Stimulated activated CD4-positive, alpha-beta T cell treated with anti-CD3 and anti-CD28 coated beads, Interleukin-15, amount 100 ng/mL, for 1 hour (primary cell): ENCODE data around the gene AKAP8L.

Experiments
- DNase-seq, 2 donors: peaks; one replicate each; pipeline ENCODE4 v3.0.0-alpha.2; 2020; ENCODE audit warnings: low read depth in 1 of 2, low spot score in 1 of 2

Gene AKAP8L, protein sequence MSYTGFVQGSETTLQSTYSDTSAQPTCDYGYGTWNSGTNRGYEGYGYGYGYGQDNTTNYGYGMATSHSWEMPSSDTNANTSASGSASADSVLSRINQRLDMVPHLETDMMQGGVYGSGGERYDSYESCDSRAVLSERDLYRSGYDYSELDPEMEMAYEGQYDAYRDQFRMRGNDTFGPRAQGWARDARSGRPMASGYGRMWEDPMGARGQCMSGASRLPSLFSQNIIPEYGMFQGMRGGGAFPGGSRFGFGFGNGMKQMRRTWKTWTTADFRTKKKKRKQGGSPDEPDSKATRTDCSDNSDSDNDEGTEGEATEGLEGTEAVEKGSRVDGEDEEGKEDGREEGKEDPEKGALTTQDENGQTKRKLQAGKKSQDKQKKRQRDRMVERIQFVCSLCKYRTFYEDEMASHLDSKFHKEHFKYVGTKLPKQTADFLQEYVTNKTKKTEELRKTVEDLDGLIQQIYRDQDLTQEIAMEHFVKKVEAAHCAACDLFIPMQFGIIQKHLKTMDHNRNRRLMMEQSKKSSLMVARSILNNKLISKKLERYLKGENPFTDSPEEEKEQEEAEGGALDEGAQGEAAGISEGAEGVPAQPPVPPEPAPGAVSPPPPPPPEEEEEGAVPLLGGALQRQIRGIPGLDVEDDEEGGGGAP

DNA sequence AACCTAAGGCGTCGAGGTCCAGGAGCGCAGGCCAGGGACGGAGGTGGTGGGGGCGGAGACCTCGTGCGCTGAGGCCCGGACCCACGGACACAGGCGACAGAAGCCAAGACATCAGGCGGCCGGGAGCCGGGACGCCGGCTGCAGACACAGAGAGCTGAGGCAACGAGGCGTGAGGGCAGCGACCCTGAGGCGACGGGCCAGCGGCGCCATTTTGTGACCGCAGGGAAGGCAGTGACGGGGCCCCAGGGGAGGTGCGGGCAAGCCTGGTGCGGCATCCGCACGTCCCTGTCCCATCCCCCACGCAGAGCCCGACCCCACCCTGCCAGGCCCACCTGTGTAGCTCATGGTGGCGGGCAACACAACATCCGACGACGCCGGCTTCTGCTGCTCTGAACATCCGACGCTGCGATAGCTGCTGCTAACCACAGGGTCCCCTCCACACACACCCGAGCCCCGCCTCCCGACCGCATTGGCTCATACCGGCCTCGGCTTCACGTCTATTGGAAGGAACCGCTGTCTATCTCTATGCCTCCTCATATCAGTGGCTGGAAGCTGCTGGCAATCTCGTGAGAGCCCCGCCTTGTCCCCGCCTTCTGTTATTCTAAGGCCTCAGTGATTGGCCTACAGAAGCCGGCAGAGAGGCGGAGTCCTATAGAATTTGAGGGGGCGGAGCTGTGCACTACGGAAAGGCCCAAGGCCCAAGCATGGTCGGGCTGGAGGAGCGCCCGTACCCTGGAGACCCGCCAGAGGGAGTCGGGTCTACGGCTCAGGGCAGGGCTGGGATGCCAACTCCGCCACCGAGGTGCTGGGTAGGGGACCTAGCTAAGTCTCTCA, at the start of gene AKAP8L:
TSS of gene AKAP8L (minus strand) at position 410 of the 834 bp plus-strand sequence. CDS start at position 345, 65 bp downstream.
- DNase-seq, result peak; percentile 91 to 96

DNA sequence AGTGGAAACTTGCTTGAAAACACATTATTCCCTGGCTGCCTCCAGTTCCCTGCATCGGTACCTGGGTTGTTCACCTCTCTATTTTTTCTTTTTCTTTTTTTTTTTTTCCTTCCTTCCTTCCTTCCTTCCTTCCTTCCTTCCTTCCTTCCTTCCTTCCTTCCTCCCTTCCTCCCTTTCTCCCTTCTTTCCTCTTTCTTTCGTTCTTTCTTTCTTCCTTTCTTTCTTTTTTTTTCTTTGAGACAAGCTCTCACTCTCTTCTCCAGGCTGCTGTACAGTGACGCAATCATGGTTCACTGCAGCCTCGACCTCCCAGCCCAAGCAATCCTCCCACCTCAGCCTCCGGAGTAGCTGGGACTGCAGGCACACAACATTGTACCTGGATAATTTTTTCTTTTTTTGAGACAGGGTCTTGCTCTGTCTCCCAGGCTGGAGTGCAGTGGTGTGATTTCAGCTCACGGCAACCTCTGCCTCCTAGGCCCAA, 49.0 kb upstream of the AKAP8L start:
- no peak for DNase-seq

DNA sequence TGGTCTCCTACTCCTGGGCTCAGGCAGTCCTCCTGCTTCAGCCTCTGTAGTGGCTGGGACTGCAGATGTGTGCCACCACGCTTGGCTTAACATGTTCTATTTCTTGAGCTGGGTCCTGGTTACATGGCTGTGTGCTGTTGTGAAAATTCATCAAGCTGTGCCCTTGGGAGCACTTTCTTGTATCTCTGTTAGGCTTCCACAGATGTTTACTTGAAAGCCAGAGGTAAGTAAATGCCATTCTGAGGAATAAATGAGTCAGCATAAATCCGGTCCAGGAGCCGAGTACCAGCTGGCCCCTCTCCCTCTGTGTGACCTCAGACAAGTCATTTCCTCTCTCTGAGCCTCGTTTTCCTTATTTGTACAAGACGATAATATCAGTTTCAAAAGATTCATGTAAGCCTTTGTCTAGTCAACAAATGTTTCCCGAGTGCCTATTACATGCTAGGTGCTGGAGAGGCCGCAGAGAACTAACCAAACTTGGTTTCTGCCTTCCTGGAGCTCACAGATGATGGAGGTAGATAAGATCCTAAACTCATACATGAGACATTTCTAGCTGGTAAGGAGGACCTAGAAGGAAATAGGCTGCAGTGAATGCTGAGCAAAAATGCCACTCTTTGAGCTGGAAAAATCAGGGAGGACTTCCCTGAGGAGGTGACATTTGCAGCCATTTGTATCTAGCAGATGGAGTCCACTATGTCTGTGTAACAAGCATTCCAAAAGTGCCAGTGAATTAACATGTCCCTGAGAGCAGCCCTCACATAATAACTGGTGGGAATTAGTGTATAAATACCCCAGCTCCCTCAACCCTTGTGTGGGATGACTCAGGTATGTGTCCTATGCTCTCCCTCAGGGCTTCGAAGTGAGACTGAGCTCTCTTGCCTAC, 48.3 kb upstream of the AKAP8L start:
- peak; percentile 21 to 35 for DNase-seq

DNA sequence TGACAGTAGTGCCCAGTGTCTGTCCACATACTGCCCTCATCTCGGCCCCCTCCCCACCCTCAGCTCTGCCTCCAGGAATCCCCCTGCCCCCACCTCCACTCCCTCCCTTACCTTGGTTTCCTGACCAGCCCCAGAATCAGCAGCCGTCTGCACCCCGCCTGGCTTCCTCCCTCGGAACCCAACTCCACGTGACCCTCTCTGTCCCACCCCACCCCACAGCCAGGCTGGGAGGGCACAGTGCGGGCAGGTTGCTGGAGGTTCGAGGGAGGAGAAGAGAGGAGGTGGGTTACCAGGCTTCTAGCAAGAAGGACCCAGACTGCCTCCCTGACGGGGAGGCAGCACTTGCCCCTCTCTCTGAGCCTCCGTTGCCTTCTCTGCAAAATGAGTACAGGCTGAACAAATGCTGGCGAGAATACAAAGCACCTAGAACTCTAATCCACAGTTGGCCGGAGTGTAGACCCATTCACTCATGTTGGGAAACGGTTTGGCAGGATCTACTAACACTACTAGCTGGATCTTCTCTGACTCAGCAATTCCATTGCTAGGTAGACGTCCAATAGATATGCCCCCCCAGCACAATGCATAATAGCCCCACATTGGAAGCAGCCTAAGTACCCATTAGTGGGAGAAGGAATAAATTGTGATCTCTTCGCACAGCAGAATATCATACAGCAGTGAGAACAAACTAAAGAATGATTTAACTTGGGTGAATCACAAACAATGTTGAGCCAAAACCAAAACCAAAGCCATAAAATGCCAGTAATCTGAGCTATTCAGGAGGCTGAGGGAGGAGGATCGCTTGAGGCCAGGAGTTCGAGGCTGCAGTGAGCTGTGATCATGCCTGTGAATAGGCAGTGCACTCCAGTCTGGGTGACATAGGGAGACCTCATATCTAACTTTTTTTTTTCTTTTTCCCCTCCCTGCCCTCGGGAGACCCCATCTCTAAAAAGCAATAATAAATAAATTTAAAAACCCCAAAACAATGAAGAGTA, 45.9 kb upstream of the AKAP8L start, which contains the start of gene RASAL3:
TSS of gene RASAL3 (minus strand) at position 151 of the 992 bp plus-strand sequence. CDS start 186 bp downstream, outside the sequence.
- DNase-seq, result peak; percentile 41 to 54

DNA sequence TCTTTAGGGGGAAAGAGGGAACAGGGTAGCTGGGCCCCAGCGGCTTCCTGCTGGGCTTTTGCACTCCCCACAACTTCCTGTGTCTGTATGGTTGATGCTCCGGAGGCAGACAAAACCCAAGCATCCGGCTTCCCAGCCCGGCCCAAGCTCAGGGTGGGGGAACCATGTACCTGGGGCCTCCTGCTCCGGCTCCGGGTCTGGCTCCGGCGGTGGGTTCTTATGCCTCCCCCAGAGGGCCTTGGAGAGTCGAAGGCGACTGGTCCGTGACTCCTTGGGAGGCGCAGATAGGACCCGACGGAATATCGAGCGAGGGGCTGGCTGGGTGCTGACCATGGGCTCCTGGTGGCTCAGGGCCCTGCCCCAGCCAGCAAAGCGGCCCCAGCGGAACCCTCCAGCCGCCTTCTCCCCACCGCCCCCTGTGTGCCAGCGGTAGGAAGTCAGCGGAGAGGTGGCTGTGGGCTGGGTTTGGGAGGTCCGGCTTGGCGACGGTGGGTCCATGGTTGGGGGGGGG, 45.1 kb upstream of the AKAP8L start:
- peak; percentile 52 to 65 for DNase-seq

DNA sequence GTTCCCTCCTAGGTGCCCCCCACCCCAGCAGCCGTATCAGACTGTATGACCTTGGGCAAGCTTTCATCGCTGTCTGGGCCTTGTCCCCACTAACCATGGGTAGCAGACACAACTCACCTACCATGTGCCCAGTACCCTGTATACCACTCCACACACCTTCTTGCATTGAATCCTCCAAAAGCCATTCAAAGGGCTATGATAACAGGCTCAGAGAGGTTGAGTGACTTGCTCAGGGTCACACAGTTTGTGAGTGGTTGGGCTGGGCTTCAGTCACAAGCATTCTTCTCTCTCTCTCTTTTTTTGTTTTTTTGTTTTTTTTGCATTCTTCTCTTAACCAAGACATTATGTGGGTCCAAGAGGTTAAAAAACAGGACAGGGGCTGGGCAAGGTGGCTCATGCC, 42.9 kb upstream of the AKAP8L start:
- no peak for DNase-seq

DNA sequence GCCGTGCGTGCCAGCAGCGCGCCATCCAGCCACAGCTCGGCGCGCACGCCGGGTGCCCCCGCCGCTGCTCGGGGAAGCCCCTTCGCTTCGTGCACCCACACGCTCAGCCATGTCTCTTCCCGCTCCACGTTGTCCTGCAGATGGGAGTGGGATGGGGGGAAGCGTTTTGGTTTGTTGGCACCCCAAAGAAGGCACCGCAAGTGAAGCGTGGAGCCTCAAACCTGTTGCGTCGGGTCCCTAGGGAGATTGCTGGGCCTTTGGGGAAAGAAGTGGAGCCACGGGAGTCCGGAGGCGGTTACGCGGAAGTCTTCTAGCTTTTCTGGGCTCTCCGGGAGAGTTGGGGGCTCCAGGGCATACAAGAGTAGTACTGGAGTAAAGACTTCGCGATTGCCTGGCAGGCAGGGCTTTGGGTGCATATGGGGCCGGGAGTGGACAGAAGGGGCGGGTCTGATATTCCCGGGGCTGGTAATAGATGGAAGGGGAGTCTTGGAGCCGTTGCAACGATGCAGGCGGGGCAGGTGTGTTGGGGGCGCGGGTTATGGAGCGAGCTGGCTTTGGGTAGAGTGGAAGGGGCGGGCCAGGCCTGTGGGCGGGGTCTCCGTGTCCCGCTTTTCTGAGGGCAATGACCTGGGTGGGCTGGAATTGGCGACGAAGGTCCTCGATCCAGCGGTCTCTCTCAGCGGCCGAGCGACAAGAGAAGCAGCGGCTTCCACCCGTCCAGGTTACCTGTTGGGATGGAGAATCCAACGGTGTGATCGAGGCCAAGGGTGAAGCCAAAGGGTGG, 39.1 kb upstream of the AKAP8L start:
- DNase-seq, result no peak

DNA sequence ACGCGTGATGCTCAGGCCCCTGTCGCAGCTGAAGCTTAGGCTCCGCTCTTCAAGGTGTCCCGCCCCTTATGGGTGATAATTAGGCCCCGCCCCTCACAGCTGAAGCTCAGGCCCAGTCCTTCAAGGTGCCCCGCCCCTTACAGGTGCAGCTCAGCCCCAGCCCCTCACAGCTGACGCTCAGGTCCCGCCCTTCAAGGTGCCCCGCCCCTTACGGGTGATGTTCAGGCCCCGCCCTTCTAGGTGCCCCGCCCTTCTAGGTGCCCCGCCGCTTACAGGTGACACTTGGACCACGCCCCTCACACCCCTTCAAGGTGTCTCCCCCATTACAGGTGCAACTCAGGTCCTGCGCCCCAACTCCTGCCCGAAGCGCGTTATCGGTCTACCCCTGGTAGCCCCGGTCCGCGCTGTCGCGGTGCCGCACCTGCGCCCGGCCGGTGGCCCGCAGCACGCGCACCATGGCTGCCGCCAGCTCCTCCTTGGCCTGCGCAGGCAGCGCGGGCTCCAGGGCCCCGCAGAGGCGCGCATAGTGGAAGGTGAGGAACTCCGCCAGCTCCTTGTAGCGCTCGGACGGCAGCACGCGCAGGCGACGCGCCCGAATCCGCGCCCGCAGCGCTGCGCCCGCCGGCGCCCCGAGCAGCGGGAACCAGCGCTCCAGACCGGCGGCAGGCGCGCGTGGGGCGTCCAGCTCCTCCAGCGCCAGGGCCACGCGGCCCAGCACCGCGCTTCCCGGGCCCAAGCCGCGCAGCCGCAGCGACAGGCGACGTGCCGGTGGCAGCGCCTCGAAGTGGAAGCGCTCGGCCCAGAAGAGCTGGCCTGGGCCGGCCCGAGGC, 38.3 kb upstream of the AKAP8L start:
- no peak for DNase-seq

DNA sequence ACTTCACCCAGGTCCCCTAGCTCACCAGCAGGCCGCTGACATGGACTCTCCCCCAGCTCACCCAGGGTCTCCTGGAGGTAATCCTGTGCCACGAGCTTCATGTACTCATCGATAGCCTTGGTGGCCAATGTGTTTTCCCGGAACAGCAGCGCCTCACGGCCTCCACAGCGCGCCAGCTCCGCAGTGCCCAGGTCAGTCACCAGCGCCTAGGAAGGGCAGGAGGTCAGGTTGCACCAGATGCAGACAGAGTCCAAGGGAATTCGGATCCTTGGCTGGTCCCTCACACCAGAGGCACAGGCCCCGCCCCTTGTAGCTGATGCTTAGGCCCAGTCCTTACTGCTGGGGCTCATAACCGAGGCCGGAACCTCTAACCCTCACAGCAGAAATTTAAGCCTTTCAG, 37.7 kb upstream of the AKAP8L start:
- no peak for DNase-seq

DNA sequence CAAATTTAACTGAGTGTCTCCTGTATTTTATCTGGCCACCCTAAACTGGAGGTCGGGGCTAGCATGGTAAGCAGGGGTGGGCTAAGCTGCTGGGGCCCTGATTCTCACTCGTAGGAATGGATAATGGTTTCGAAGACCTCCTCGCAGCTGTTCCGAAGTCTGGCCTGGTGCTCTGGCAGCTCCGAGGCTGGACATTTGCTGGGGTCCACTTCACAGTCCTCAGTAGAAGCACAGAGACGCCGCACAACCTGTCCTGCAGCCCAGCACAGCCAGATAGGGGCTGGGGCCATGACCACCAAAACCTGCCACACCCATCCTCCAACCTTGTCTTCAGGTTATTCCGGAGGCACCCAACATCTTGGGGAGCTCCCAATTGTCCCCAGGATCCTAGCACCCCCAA, 37.2 kb upstream of the AKAP8L start:
- DNase-seq, result no peak

DNA sequence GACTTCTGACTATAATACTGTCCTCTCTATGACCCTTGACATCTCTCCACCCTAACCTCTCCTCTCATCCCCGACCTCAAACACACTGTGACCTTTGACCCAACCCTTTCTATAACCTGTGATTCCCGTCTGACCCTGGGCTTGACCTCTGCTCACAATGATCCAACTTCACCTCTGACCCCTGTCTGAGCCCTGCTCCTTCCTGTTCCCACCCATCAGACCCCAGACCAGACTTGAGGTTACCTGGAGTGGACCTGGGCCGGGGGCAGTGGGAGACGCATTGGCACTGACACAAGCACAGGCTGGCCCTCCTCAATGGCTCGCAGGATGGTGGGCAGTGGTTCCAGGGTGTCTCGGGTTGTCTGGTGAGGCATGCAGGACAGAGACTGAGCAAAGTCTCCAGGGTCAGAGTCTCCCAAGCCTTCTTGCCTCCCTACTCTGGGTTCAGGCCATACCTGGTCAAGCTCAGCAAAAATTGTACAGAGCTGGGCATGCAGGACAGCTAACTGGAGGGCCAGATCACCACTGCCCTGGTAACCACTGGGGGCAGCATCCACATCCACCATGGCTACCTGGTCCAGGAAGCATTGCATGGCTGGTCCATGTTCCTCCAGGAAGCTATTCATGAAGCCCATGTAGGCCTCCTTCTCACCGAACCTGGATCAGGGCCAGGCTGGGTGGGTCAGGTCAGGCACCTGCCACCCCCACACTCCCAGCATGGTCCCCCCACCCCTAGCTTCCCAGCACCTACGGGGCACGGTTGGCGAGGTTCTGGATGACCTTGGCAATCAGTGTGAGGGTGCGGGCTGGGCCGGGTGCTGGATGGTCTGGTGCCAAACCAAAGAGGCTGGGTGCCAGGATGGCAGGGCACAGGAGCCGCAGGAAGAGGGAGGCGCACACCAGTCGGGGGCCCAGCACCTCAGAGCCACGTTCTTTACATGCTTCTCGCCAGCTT, 35.4 kb upstream of the AKAP8L start:
- DNase-seq, result no peak

DNA sequence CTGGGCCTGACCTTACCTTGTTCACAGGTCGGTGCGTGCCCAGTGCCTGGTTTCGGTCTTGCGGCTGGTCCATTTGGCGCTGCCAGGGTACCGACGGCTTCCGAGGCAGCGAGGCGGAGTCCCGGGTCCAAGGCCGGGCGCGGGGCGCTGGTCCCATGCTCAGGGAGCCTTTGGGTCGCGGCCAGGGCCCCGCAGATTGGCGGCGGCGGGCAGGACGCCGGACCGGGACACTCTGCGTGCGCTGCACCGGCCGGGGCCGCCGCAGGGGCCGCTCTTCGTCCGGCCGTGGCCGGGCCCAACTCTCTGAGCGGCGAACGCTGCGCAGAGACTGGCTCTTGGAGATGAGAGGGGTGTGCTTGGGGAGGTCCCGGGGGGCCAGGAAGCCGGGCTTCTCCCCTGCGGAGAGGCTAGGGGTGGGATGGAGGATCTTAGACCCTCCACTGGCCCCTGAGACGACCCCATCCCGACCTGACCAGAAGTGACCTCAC, 34.3 kb upstream of the AKAP8L start:
- DNase-seq, result no peak

DNA sequence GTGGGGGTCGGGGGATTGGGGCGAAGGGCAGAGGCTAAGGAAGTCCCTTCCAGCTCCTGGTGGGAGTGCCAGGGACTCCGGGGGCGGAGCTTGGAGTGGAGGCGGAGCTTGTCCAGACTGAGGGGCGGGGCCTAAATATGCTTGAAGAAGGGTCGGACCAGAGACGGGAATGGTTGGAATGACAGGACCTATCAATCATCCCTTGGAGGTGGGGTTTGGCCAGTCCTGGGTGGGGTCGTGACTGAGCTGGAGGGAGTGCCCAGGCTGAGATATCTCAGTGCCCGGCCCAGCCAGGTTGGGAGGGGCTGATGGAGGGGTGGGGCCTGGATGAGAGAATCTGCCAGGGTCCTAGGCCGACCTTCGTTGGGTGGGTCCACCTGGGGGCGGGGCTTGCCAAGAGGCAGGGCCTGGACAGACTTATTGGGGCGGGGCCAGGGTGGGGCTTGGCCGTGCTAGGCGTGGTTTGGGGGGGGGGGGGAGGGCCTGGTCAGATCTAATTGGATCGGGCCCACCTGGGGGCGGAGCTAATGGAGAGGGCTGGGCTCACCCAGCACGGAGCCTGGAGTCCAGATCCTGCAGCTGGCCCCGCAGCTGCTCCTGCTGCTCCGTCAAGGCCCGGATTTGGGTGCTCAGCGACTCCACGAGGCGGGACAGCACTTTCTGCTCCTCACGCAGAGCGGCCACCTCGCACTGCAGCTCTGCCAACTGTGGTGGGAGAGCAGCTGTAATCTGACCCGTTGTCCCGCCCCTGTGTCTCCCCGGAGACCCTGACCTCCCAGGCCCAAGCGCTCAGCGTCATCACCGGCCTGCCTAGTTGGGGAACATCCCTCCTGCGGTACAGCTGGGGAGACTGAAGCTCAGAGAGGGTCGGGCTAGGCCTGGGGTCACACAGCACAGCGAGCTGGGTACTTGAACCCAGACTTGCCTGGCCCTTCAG, 33.6 kb upstream of the AKAP8L start:
- no peak for DNase-seq

DNA sequence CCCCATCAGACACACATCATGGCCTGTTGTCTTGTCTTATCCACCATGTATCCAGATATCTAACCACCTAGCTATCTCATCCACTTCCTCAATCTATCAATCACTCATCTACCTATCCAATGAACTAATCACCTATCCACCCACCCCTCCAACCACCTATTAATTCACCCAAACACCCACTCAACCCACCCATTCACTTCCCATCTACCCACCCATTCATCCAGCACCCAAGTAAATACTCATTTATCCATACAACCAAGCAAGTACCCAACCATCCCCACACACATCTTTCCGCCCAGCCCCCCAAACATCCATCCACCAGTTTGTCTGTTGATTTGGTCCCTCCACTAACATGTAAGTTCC, 31.7 kb upstream of the AKAP8L start:
- no peak for DNase-seq
